Fibroblast of mammary gland (primary cell): Measurements from ENCODE around the gene PCSK1.
A peak's percentile ranks its signal among the peaks of the same experiment; 100 is the strongest.
"Not testable (repeated sequence)": the region's sequence is repeated elsewhere in the genome, so short reads cannot be mapped to it uniquely, and the experiment has no call there.

Experiments used
- DNase-seq: peaks from one replicate; pipeline ENCODE4 v3.0.0-alpha.2; 2010; ENCODE audit warnings: low read depth
- H3K4me3 ChIP-seq: 2 replicates; pipeline ENCODE4 v1.5.1; 2011; ENCODE audit warnings: low read depth, mild to moderate bottlenecking, low read length, moderate library complexity; ENCODE audit not compliant: control insufficient read depth
- CTCF ChIP-seq: conservative IDR thresholded peaks from 2 replicates; pipeline ENCODE4 v1.5.1; 2011; ENCODE audit warnings: low read depth, low read length, inconsistent platforms; ENCODE audit not compliant: control insufficient read depth, insufficient read depth

The PCSK1 gene

GRCh38 chr5:96402500-96402899 is 30.5 kb downstream of the PCSK1 start:
- no peak for TF ChIP-seq CTCF
- no peak overlapping the region for H3K4me3 ChIP-seq
- DNase-seq, result no peak

GRCh38 chr5:96396878-96397277 is 36.2 kb downstream of the PCSK1 start:
- DNase-seq, result no peak
- no peak for TF ChIP-seq CTCF

GRCh38 chr5:96395295-96395694 is 37.8 kb downstream of the PCSK1 start:
- H3K4me3 ChIP-seq, DNase-seq: not testable (repeated sequence)

More at GRCh38 chr5:96396878-96397277, 36.2 kb downstream of the PCSK1 start:
- no peak overlapping the region for H3K4me3 ChIP-seq

- no peak for DNase-seq
Observed at GRCh38 chr5:96391921-96392320, 41.1 kb downstream of the PCSK1 start.

GRCh38 chr5:96388176-96388575 is 44.9 kb downstream of the PCSK1 start:
- peak; percentile 84 for DNase-seq
- no peak overlapping the region for H3K4me3 ChIP-seq
- no peak for TF ChIP-seq CTCF

More at GRCh38 chr5:96391921-96392320, 41.1 kb downstream of the PCSK1 start:
- no peak overlapping the region for H3K4me3 ChIP-seq
- TF ChIP-seq CTCF, result no peak

- TF ChIP-seq CTCF, result no peak
- no peak overlapping the region for H3K4me3 ChIP-seq
- DNase-seq, result peak; percentile 43
Observed at GRCh38 chr5:96387616-96388015, 45.4 kb downstream of the PCSK1 start.

GRCh38 chr5:96385538-96385937 is 47.5 kb downstream of the PCSK1 start:
- TF ChIP-seq CTCF, result no peak
- H3K4me3 ChIP-seq, result no peak overlapping the region
- DNase-seq, result no peak
